HG02943 (cell line): ENCODE results near the gene MACROD2.

Experiments
- ATAC-seq: cut with Tn5 transposase; IDR thresholded peaks from one replicate; pipeline ENCODE4 v1.9.1; 2021; ENCODE audit warnings: mild to moderate bottlenecking, low read depth, moderate library complexity; ENCODE audit not compliant: unreplicated experiment

The MACROD2 gene

GRCh38 chr20:14385176-14385740 is 389.9 kb downstream of the MACROD2 start:
- ATAC-seq = no peak

GRCh38 chr20:14386726-14387125 is 391.4 kb downstream of the MACROD2 start:
- ATAC-seq = no peak

GRCh38 chr20:14401479-14402138 is 406.3 kb downstream of the MACROD2 start:
- no peak for ATAC-seq

DNA sequence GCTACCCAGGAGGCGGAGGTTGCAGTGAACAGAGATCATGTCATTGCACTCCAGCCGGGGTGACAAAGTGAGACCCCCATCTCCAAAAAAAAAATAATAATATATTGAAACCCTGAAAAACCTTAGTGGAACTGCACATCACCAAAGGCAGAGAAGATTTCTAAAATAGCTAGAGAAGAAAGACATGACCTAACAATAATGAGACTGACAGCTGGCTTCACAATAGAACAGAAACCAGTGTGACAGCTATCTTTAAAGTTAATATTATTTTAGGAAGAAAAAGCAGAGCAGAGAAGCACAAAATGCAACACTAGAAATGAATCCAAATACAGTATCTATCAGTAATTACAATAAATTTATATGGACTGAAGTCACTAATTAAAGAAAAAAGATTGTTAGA is 409.2 kb downstream of the MACROD2 start:
- ATAC-seq = no peak

DNA sequence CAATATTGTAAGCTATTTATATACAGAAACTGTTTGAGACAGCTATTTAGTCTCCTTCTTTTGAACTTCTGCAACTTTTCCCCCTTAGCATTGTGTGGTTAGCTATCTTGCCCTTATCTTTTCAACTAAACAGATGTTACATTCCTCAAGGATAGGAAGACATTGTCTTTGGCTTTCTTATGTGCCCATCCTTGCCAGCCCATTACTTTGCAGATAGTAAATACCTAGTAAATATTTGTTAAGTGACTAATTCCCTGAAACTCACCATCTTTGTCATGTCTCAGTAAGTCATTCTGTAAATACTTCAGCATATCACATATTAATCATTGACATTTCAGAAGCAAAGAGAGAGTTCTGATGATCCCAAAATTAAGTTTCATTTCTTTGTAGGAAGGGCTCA is 411.2 kb downstream of the MACROD2 start:
- ATAC-seq = peak; percentile 47

DNA sequence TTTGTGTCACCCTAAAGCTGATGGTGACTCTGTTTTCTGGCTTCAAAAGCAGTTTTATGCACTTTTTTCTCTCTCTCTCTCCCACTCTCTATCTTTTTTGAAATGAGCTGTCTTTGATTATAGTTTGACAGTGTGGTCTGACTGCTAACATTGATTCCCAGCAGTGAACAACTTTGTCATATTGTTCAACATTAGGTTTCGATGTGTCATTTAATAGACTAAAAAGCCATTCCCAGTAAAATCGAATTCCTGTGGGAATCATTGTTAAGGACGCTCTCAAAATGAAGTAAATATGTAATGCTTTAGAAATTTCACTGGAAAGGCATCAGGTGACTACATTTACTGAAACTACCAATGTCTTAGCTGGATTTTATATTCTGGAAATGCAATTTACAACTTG is 412.0 kb downstream of the MACROD2 start:
- ATAC-seq = no peak

DNA sequence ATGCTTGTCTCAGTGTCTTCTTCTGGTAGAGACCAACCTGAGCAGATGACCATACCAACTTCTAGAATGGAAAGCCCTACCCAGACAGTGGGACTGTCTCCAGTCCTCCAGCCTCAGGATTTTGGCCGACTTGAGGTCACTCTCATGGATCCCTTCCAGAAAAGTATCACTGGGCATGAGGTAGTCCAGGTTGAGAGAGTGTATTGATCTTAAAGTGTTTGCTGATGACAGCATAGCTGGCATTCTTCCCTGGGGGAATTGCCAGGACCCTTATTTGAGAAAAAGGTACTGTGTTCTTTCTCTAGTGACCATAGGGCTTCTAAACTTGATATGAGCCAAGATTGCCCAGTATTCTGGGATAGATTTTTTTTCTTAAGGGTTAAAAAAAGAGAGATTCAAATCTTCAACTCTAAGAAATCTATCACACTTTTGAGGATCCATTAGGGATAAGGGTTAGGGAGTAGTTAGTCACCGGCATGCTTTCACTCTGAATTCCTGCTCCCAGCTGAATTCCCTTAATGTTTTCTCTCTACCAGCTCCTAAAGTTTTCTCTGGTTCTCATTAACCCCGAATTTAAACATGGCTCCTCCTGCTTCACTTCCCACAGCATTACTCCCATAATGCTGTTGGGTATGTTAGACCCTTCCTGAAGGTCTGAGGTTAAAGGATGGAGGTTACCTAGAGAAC is 415.7 kb downstream of the MACROD2 start:
- ATAC-seq = no peak

- no peak for ATAC-seq
Measured at GRCh38 chr20:14412065-14412681, 416.9 kb downstream of the MACROD2 start.

- ATAC-seq = no peak
Measured at GRCh38 chr20:14413835-14414234, 418.5 kb downstream of the MACROD2 start.

- ATAC-seq = no peak
Measured at GRCh38 chr20:14414560-14414959, 419.2 kb downstream of the MACROD2 start.

- ATAC-seq = no peak
Measured at GRCh38 chr20:14415467-14415866, 420.2 kb downstream of the MACROD2 start.

DNA sequence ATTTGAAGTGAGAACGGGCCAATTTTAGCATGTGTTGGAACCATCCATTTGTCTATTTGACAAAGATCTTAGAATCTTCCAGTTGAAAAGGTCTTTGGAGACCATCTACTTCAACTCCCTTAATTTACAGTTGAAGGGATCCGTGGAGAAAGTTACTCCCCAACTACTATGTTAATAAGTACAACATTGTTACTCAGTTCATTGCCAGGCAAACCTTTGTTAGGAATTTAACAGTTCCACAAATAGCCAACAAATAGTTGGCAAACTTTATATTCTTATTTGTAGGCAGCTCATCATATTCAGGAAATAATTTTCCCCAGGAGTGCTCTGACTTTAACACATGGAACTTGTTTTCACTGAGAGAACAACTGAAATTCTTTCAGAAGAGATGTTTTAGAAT is 423.1 kb downstream of the MACROD2 start:
- ATAC-seq = no peak

DNA sequence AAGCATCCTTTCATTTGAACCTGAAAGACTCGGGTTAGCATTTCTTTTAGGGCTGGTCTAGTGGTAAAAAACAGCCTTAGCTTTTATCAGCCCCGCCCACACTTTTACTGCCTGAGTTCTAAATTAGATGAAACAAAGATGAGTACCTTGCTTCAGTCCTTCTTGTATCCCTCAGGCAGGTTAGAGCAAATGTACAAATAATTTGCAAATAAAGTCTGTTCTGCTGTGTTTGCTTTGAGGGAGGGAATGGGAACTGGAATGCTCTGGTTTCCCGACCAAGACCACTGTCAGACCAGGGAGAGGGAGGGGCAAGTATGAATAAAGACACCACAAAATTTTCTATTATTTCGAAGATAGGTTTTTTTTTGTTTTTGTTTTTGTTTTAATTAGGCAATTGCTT is 427.6 kb downstream of the MACROD2 start:
- ATAC-seq = no peak

GRCh38 chr20:14431568-14431967 is 436.3 kb downstream of the MACROD2 start:
- ATAC-seq = no peak

- ATAC-seq = no peak
Measured at GRCh38 chr20:14432085-14432484, 436.8 kb downstream of the MACROD2 start.

- no peak for ATAC-seq
Measured at GRCh38 chr20:14432597-14432996, 437.3 kb downstream of the MACROD2 start.

- no peak for ATAC-seq
Measured at GRCh38 chr20:14434384-14435136, 439.2 kb downstream of the MACROD2 start.

- no peak for ATAC-seq
Measured at GRCh38 chr20:14441201-14441600, 445.9 kb downstream of the MACROD2 start.

GRCh38 chr20:14444106-14444505 is 448.8 kb downstream of the MACROD2 start:
- no peak for ATAC-seq

GRCh38 chr20:14445310-14445709 is 450.0 kb downstream of the MACROD2 start:
- no peak for ATAC-seq

DNA sequence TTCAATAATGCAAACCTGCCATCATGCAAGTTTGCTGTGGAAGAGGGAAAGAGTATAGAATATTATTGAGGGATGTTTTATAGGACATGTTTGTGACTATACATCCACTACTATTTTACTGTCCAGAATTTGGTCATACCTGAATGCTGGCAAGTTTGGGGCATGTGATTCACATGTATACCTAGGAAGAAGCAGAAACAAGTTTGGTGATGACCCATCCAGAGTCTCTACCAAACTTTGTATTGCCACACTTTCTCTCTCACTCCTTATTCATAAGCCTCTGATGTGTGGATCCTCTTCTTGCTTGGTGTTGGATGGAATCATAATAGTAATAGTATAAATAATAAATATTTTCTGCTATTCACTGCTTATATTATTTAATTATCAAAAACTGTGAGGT is 450.6 kb downstream of the MACROD2 start:
- no peak for ATAC-seq
